ENCODE measurements around the gene GALNT8. TPM values are rescaled to one million over a fixed set of nuclear protein-coding genes. Genes with fewer than 3 reads are reported as not detected.
"Not testable (repeated sequence)": the region's sequence is repeated elsewhere in the genome, so short reads cannot be mapped to it uniquely, and the experiment has no call there.

Gene GALNT8
- total RNA-seq, 2 donors from 2014 or later: 1.9 to 4.5 TPM

DNA sequence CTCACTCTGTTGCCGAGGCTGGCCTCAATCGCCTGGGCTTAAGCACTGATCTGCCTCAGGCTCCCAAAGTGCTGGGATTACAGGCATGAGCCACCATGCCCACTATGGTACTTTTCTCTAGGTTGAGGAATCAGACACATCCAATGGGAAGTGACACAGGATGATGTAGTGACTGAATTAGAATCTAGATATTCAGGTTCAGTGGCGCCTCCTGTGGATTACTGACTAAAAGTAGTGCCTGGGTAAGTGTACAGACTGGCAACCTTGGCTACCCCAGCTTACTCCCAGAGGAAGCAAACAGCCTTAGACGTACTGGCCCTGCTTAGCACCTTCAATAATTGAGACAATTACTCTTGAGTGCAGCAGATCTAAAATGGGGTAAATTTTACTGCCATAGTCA, 22.8 kb downstream of the GALNT8 start:
- no peak for DNase-seq (ENCODE audit: low spot score)
- Histone ChIP-seq H3K4me1 (ENCODE audit: control insufficient read depth in 1 of 2, low read depth in 2 of 2) (peaks cover 0 to 4% of the 10 kb centered on the region in 2 donors), H3K9me3 (no peaks in the 10 kb centered on the region), H3K4me3 (no peak overlapping the region), H3K27me3 (replicated peaks; ENCODE audit: insufficient read depth) (no peaks in the 10 kb centered on the region), H3K36me3 (no peaks in the 10 kb centered on the region), H3K27ac (no peak overlapping the region)
- no peak for ATAC-seq (ENCODE audit: insufficient number of reproducible peaks, low FRiP score, low read depth)
- TF ChIP-seq, protein P1, sequence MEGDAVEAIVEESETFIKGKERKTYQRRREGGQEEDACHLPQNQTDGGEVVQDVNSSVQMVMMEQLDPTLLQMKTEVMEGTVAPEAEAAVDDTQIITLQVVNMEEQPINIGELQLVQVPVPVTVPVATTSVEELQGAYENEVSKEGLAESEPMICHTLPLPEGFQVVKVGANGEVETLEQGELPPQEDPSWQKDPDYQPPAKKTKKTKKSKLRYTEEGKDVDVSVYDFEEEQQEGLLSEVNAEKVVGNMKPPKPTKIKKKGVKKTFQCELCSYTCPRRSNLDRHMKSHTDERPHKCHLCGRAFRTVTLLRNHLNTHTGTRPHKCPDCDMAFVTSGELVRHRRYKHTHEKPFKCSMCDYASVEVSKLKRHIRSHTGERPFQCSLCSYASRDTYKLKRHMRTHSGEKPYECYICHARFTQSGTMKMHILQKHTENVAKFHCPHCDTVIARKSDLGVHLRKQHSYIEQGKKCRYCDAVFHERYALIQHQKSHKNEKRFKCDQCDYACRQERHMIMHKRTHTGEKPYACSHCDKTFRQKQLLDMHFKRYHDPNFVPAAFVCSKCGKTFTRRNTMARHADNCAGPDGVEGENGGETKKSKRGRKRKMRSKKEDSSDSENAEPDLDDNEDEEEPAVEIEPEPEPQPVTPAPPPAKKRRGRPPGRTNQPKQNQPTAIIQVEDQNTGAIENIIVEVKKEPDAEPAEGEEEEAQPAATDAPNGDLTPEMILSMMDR (IDR thresholded peaks at IDR 0.05): no peak

DNA sequence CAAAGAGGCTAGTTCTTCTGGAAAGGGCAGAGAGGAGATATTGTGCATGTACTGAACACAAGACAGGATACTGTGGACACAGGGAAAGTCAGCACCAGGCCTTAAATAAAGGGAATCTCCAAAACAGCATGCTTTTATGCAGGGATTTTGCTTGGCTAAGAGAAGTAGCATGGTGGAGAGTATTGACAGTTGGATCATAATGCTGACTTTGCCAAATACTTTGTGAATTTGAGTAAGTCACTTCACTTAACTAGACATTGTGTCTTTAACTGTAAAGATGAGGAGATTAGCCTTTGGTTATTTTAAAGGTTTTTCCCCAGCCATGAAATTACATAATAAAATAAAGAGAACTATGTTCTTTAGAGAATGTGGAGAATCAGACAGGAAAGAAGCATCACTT, 24.5 kb downstream of the GALNT8 start:
- Histone ChIP-seq H3K4me3 (no peak overlapping the region), H3K9me3 (no peaks in the 10 kb centered on the region), H3K36me3 (no peaks in the 10 kb centered on the region), H3K27me3 (replicated peaks; ENCODE audit: insufficient read depth) (no peaks in the 10 kb centered on the region), H3K4me1 (ENCODE audit: control insufficient read depth in 1 of 2, low read depth in 2 of 2) (peaks cover 0 to 4% of the 10 kb centered on the region in 2 donors), H3K27ac (no peak overlapping the region)
- ATAC-seq (ENCODE audit: insufficient number of reproducible peaks, low FRiP score, low read depth) (no peak), DNase-seq (ENCODE audit: low spot score) (no peak)
- TF ChIP-seq, protein P1 (IDR thresholded peaks at IDR 0.05): no peak

DNA sequence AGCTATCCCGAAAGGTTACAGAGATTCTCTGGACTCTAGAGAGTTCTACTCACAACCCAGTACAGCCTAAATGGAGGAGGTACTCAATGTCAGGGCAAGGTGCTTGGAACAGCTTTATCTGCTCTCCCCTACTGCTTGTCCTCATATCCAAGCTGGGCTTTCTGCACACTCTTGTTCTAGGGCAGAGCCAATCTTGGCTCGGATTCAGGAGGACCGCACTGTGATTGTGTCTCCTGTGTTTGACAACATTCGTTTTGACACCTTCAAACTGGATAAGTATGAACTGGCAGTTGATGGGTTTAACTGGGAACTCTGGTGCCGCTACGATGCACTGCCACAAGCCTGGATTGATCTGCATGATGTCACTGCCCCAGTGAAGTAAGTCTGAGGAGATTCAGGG, 25.0 kb downstream of the GALNT8 start:
- H3K9me3 ChIP-seq: no peaks in the 10 kb centered on the region
- peaks cover 0 to 4% of the 10 kb centered on the region in 2 donors for H3K4me1 ChIP-seq (ENCODE audit: control insufficient read depth in 1 of 2, low read depth in 2 of 2)
- no peaks in the 10 kb centered on the region for H3K36me3 ChIP-seq
- ATAC-seq (ENCODE audit: insufficient number of reproducible peaks, low FRiP score, low read depth) (no peak), DNase-seq (ENCODE audit: low spot score) (no peak)
- TF ChIP-seq, protein P1 (IDR thresholded peaks at IDR 0.05): no peak
- no peaks in the 10 kb centered on the region for H3K27me3 ChIP-seq (replicated peaks; ENCODE audit: insufficient read depth)
- H3K4me3 ChIP-seq: no peak overlapping the region
- no peak overlapping the region for H3K27ac ChIP-seq

DNA sequence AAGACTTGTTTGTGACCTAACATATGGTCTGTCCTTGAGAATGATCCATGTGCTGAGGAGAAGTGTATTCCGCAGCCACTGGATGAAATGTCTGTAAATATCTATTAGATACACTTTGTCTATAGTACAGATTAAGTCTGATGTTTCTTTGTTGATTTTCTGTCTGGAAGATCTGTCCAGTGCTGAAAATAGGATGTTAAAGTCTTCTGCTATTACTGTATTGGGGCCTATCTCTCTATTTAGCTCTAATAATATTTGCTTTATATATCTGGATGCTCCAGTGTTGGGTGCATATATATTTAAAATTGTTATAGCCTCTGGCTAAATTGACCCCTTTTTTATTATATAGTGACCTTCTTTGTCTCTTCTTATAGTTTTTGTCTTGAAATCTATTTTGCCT, 31.5 kb downstream of the GALNT8 start:
- DNase-seq (ENCODE audit: low spot score); H3K36me3 ChIP-seq; H3K27me3 ChIP-seq (replicated peaks; ENCODE audit: insufficient read depth); H3K4me1 ChIP-seq (ENCODE audit: control insufficient read depth in 1 of 2, low read depth in 2 of 2); H3K9me3 ChIP-seq; ATAC-seq (ENCODE audit: insufficient number of reproducible peaks, low FRiP score, low read depth); H3K4me3 ChIP-seq; H3K27ac ChIP-seq: not testable (repeated sequence)

DNA sequence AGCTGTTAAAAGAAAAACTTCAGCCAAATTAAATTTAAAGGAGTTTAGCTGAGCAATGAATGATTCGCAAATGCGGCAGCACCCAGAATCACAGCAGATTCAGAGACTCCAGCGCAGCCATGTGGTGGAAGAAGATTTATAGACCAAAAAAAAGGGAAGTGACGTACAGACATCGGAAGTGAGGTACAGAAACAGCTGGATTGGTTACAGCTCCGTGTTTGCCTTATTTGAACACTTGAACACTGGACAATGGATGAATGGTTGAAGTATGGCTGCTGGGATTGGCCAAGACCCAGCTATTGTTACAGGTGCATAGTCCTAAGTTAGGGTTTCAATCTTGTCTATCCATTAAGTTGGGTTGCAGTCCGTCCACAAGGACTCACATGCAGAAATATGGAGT, 42.6 kb downstream of the GALNT8 start:
- ATAC-seq (ENCODE audit: insufficient number of reproducible peaks, low FRiP score, low read depth): no peak
- DNase-seq (ENCODE audit: low spot score): no peak
- Histone ChIP-seq H3K4me1 (ENCODE audit: control insufficient read depth in 1 of 2, low read depth in 2 of 2) (no peaks in the 10 kb centered on the region), H3K36me3 (no peaks in the 10 kb centered on the region), H3K4me3 (no peak overlapping the region), H3K27me3 (replicated peaks; ENCODE audit: insufficient read depth) (no peaks in the 10 kb centered on the region), H3K9me3 (no peaks in the 10 kb centered on the region), H3K27ac (no peak overlapping the region)
- TF ChIP-seq, protein P1 (IDR thresholded peaks at IDR 0.05): no peak

DNA sequence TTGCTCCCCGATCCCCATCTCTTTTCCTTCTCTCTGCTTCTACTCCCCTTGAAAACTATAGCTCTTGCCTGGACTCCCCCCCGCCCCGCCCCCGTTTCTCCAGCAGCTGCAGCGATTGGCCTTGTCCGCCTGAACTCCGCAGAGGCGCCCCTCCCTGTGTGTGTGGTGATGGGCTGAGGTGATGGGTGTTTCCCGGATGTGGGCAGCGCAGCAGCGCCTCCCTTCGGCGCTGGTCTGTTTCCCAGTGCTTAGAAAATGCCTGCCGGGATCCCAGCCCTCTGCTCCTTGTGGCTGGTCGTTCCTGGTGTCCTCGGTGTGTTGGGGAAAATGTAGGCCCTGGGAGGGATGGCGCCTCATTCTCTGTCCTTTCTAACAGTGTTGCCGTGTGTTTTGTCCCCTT, 43.3 kb downstream of the GALNT8 start:
- no peak for DNase-seq (ENCODE audit: low spot score)
- ATAC-seq (ENCODE audit: insufficient number of reproducible peaks, low FRiP score, low read depth): no peak
- no peaks in the 10 kb centered on the region for H3K27me3 ChIP-seq (replicated peaks; ENCODE audit: insufficient read depth)
- H3K36me3 ChIP-seq: no peaks in the 10 kb centered on the region
- TF ChIP-seq, protein P1 (IDR thresholded peaks at IDR 0.05): no peak
- H3K9me3 ChIP-seq: no peaks in the 10 kb centered on the region
- H3K27ac ChIP-seq: no peak overlapping the region
- no peak overlapping the region for H3K4me3 ChIP-seq
- H3K4me1 ChIP-seq (ENCODE audit: control insufficient read depth in 1 of 2, low read depth in 2 of 2): peaks cover 3 to 8% of the 10 kb centered on the region in 2 donors
